Caco-2 (cell line): ENCODE results near the gene ATXN1. TPM values are rescaled to one million over a fixed set of nuclear protein-coding genes. Genes with fewer than 3 reads are reported as not detected.

Source experiments
- BruUV-seq: library from RNA; stranded (reverse); fragments of 400-500 nt; replicated peaks from 2 replicates; lab custom pipeline; 2021; lab: Mats Ljungman, UMichigan
- CTCF ChIA-PET: fragments of 300-600 bp; sonication (Branson Sonifier 250); formaldehyde crosslinking; loops from one replicate; lab custom pipeline; 2022; ENCODE audit warnings: antibody characterized with exemption; lab: Charles Lee
- POLR2A ChIA-PET: fragments of 300-600 bp; sonication (Branson Sonifier 250); formaldehyde crosslinking; loops from one replicate; lab custom pipeline; 2022; ENCODE audit warnings: antibody characterized with exemption; lab: Charles Lee
- DNase-seq, 2 experiments: peaks; one replicate each; pipeline versions ENCODE4 v3.0.0 to v3.0.0-alpha.2; 2020 to 2022
- H3K27me3 ChIP-seq: replicated peaks from 2 replicates; pipeline ENCODE4 v1.6.0; 2011; ENCODE audit warnings: low read length; ENCODE audit not compliant: control insufficient read depth, insufficient read depth
- H3K36me3 ChIP-seq: 2 replicates; pipeline ENCODE4 v1.5.1; 2011; ENCODE audit warnings: low read length; ENCODE audit not compliant: control insufficient read depth, insufficient read depth
- H3K4me1 ChIP-seq: fragments of 250-450 bp; sonication (Bioruptor Pico); 2 replicates; pipeline ENCODE4 v1.5.1; 2020; ENCODE audit warnings: mild to moderate bottlenecking
- H3K4me3 ChIP-seq: 2 replicates; pipeline ENCODE4 v1.5.1; 2011; ENCODE audit warnings: low read depth, mild to moderate bottlenecking, control low read depth, low read length
- H3K9me3 ChIP-seq: fragments of 250-450 bp; sonication (Bioruptor Pico); 2 replicates; pipeline ENCODE4 v1.5.1; 2020; ENCODE audit warnings: mild to moderate bottlenecking, moderate library complexity
- H3K27ac Mint-ChIP-seq: one replicate; pipeline ENCODE4 v1.8.0; 2022; ENCODE audit warnings: mixed read lengths; ENCODE audit not compliant: unreplicated experiment
- H3K27me3 Mint-ChIP-seq: one replicate; pipeline ENCODE4 v1.8.0; 2022; ENCODE audit warnings: mixed read lengths; ENCODE audit not compliant: insufficient read depth, unreplicated experiment
- H3K36me3 Mint-ChIP-seq: one replicate; pipeline ENCODE4 v1.8.0; 2022; ENCODE audit warnings: mild to moderate bottlenecking, mixed read lengths; ENCODE audit not compliant: insufficient read depth, unreplicated experiment
- H3K4me1 Mint-ChIP-seq: one replicate; pipeline ENCODE4 v1.8.0; 2022; ENCODE audit warnings: low read depth, mixed read lengths; ENCODE audit not compliant: unreplicated experiment
- H3K4me3 Mint-ChIP-seq: one replicate; pipeline ENCODE4 v1.8.0; 2022; ENCODE audit warnings: mild to moderate bottlenecking, moderate library complexity, mixed read lengths; ENCODE audit not compliant: unreplicated experiment
- H3K9me3 Mint-ChIP-seq: one replicate; pipeline ENCODE4 v1.8.0; 2022; ENCODE audit warnings: mixed read lengths; ENCODE audit not compliant: unreplicated experiment
- CTCF ChIP-seq, 2 experiments: fragments of 200-600 bp in 1 of 2; IDR thresholded peaks; 1 replicate in 1 of 2; 2 replicates in 1 of 2; pipeline versions ENCODE4 v1.5.1 to v1.8.0; 2011 to 2022; ENCODE audit warnings: antibody characterized with exemption in 1 of 2, control low read depth in 1 of 2, inconsistent platforms in 1 of 2, low read depth in 1 of 2, low read length in 1 of 2, mild to moderate bottlenecking in 1 of 2, moderate library complexity in 1 of 2; ENCODE audit not compliant: insufficient read depth in 1 of 2, severe bottlenecking in 1 of 2, unreplicated experiment in 1 of 2
- intact Hi-C: fragments of 100-400 bp; cut with micrococcal nuclease; formaldehyde crosslinking; loops from one replicate; pipeline ENCODE4 v1.10.0; 2022; ENCODE audit not compliant: unreplicated experiment
- total RNA-seq: library from RNA; stranded (reverse); gene quantifications from 2 replicates; pipeline ENCODE4 v1.2.3, GENCODE V29; 2022

ATXN1 gene
- total RNA-seq, 1 experiment from 2014 or later = 14.2 TPM

DNA sequence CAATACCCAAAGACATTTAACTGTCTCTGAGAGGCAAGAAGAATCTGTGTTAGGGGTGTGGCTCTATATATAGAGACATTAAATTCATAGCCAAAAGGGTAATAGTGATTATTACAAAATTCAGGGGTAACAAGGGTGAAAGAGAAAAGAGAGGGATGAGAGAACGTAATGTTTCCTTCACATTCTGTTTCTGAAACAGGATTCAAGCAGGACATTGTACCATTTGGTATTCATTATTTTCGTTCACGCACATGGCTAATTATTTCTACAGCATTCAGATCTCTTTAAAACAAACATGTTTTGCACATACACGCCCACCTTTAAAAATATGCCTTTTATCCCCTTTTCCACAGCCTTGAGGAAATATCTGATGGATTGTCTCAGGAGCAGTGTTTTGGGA, 400.1 kb downstream of the ATXN1 start:
- no peak for TF ChIP-seq CTCF (IDR thresholded peaks at IDR 0.05; ENCODE audit: insufficient read depth in 1 of 2, low read depth in 1 of 2, low read length in 1 of 2, severe bottlenecking in 1 of 2, unreplicated experiment in 1 of 2)
- Histone ChIP-seq H3K9me3 (no peaks in the 10 kb centered on the region), H3K27me3 (no peaks in the 10 kb centered on the region; the same call in 1 of the 2 replicates), H3K36me3 (no peaks in the 10 kb centered on the region), H3K4me3 (no peak overlapping the region), H3K4me1 (no peaks in the 10 kb centered on the region)
- DNase-seq = no peak
- H3K9me3 Mint-ChIP-seq = no peaks in the 10 kb centered on the region
- peaks cover under 1% of the 10 kb centered on the region for H3K4me1 Mint-ChIP-seq
- BruUV-seq = no TSS peak
- no peaks in the 10 kb centered on the region for H3K36me3 Mint-ChIP-seq
- ChIA-PET CTCF (no interaction called here), POLR2A (no interaction called here)
- H3K27me3 Mint-ChIP-seq = no peaks in the 10 kb centered on the region
- no peak overlapping the region for H3K4me3 Mint-ChIP-seq
- intact Hi-C loops = no loop called here
- H3K27ac Mint-ChIP-seq = no peak overlapping the region

GRCh38 chr6:16360365-16360764, 400.9 kb downstream of the ATXN1 start:
- intact Hi-C loops = no loop called here
- CTCF ChIA-PET = no interaction called here
- no peak overlapping the region for H3K4me3 ChIP-seq
- no peak for TF ChIP-seq CTCF (IDR thresholded peaks at IDR 0.05; ENCODE audit: insufficient read depth in 1 of 2, low read depth in 1 of 2, low read length in 1 of 2, severe bottlenecking in 1 of 2, unreplicated experiment in 1 of 2)
- no peaks in the 10 kb centered on the region for H3K9me3 ChIP-seq
- BruUV-seq = no TSS peak
- no peak for DNase-seq
- no peaks in the 10 kb centered on the region for H3K9me3 Mint-ChIP-seq
- POLR2A ChIA-PET = no interaction called here
- no peaks in the 10 kb centered on the region for H3K36me3 Mint-ChIP-seq
- peaks cover 8% of the 10 kb centered on the region for H3K4me1 Mint-ChIP-seq
- no peak overlapping the region for H3K27ac Mint-ChIP-seq
- no peaks in the 10 kb centered on the region for H3K4me1 ChIP-seq
- H3K27me3 ChIP-seq = no peaks in the 10 kb centered on the region; the same call in 1 of the 2 replicates
- no peak overlapping the region for H3K4me3 Mint-ChIP-seq
- no peaks in the 10 kb centered on the region for H3K36me3 ChIP-seq
- H3K27me3 Mint-ChIP-seq = no peaks in the 10 kb centered on the region

DNA sequence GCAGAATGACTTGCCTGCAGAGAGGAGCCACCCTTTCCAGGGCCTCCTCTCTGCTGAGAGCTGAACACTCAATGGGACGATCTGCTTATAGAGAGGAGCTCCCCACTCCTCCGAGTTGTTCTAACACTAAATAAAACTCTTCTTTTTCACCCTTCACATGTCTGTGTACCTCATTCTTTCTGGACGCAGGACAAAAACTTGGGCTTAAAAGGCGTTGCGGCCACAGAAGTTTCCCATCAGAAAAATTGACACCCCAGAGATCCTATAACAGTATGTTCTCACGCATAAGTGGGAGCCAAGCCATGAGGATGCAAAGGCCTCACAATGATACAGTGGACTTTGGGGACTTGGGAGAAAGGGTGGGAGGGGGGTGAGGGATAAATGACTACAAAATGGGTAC, 401.7 kb downstream of the ATXN1 start:
- H3K27me3 Mint-ChIP-seq = no peaks in the 10 kb centered on the region
- no peaks in the 10 kb centered on the region for H3K36me3 ChIP-seq
- no peaks in the 10 kb centered on the region; the same call in 1 of the 2 replicates for H3K27me3 ChIP-seq
- H3K27ac Mint-ChIP-seq = no peak overlapping the region
- H3K4me3 Mint-ChIP-seq = no peak overlapping the region
- TF ChIP-seq CTCF (IDR thresholded peaks at IDR 0.05; ENCODE audit: insufficient read depth in 1 of 2, low read depth in 1 of 2, low read length in 1 of 2, severe bottlenecking in 1 of 2, unreplicated experiment in 1 of 2) = no peak
- H3K9me3 Mint-ChIP-seq = no peaks in the 10 kb centered on the region
- H3K4me3 ChIP-seq = no peak overlapping the region
- no TSS peak for BruUV-seq
- ChIA-PET CTCF (interaction anchor here (0.6 kb wide), 1 partner anchor 82 kb away, joined by 3 read pairs; no protein-coding TSS in a partner anchor), POLR2A (no interaction called here)
- H3K4me1 Mint-ChIP-seq = peaks cover 8% of the 10 kb centered on the region
- H3K9me3 ChIP-seq = no peaks in the 10 kb centered on the region
- intact Hi-C loops = no loop called here
- no peak for DNase-seq
- H3K36me3 Mint-ChIP-seq = no peaks in the 10 kb centered on the region
- no peaks in the 10 kb centered on the region for H3K4me1 ChIP-seq
